Measurements from ENCODE around the gene OR2Y1.

OR2Y1 gene

GRCh38 chr5:180689775-180690174 lies 50.1 kb downstream of the OR2Y1 start:
- Histone ChIP-seq H3K27ac (ENCODE audit: low read length) (no peak overlapping the region), H3K9ac (ENCODE audit: low read length) (no peak overlapping the region), H3K4me1 (ENCODE audit: low read length) (no peaks in the 10 kb centered on the region), H3K36me3 (replicated peaks; ENCODE audit: insufficient read depth, low read length) (no peaks in the 10 kb centered on the region), H3K4me3 (ENCODE audit: low read length) (no peak overlapping the region), H3K27me3 (replicated peaks; ENCODE audit: insufficient read depth, low read length) (no peaks in the 10 kb centered on the region; the same call in 1 of the 2 replicates), H3K4me2 (ENCODE audit: low read depth, low read length) (no peak overlapping the region), H4K20me1 (ENCODE audit: insufficient read depth, low read length) (no peaks in the 10 kb centered on the region), H3K79me2 (ENCODE audit: low read length) (no peaks in the 10 kb centered on the region), H3K9me2 (replicated peaks; ENCODE audit: insufficient read depth, low read length) (no peaks in the 10 kb centered on the region), H2AFZ (ENCODE audit: low read length) (no peak overlapping the region), H3K9me3 (replicated peaks; ENCODE audit: insufficient read depth, low read length) (no peaks in the 10 kb centered on the region), H3F3A (ENCODE audit: insufficient read depth, low read length) (no peaks in the 10 kb centered on the region)
- no peak for DNase-seq
- TF ChIP-seq EZH2phosphoT487 (IDR thresholded peaks at IDR 0.05; ENCODE audit: low read length) = no peak
- no peak for TF ChIP-seq CTCF (IDR thresholded peaks at IDR 0.05; ENCODE audit: low read length)
- TF ChIP-seq EZH2 (optimal IDR thresholded peaks at IDR 0.05; ENCODE audit: low read depth, low read length) = no peak
